Measurements from ENCODE around the gene LAYN. TPM values are rescaled to one million over a fixed set of nuclear protein-coding genes. Genes with fewer than 3 reads are reported as not detected.
A peak's percentile ranks its signal among the peaks of the same experiment; 100 is the strongest.

Gene LAYN
- polyA plus RNA-seq, 1 experiment: 302 TPM

- POLR2A ChIA-PET: no interaction called here
- Histone ChIP-seq H3K36me3 (ENCODE audit: control insufficient read depth, insufficient read depth, low read length) (no peaks in the 10 kb centered on the region), H3K4me3 (ENCODE audit: low read depth, low read length) (no peak overlapping the region), H3K27me3 (ENCODE audit: control insufficient read depth, insufficient read depth, low read length) (no peaks in the 10 kb centered on the region)
- TF ChIP-seq CTCF (IDR thresholded peaks at IDR 0.05; ENCODE audit: insufficient read depth, low read depth, low read length): no peak
- CTCF ChIA-PET: interaction anchor here (0.9 to 3.4 kb wide), 10 partner anchors 11 to 243 kb away, joined by 3 to 42 read pairs (median 6); no protein-coding TSS in a partner anchor
- no peak for DNase-seq (ENCODE audit: low read depth)
Measured at GRCh38 chr11:111598559-111598958, 58.0 kb downstream of the LAYN start.

GRCh38 chr11:111601636-111601978, 61.1 kb downstream of the LAYN start:
- Histone ChIP-seq H3K36me3 (ENCODE audit: control insufficient read depth, insufficient read depth, low read length) (no peaks in the 10 kb centered on the region), H3K27me3 (ENCODE audit: control insufficient read depth, insufficient read depth, low read length) (no peaks in the 10 kb centered on the region), H3K4me3 (ENCODE audit: low read depth, low read length) (peak overlapping the region; percentile 32)
- no peak for TF ChIP-seq CTCF (IDR thresholded peaks at IDR 0.05; ENCODE audit: insufficient read depth, low read depth, low read length)
- no peak for DNase-seq (ENCODE audit: low read depth)
- POLR2A ChIA-PET: no interaction called here
- CTCF ChIA-PET: interaction anchor here (0.6 to 4.1 kb wide), 7 partner anchors 11 to 241 kb away, joined by 3 to 41 read pairs (median 3); no protein-coding TSS in a partner anchor

GRCh38 chr11:111601979-111602864, 61.7 kb downstream of the LAYN start, which contains the start of gene SIK2:
Gene SIK2 (plus strand): TSS chr11:111602449. CDS start chr11:111602564, 115 bp downstream.
- Histone ChIP-seq H3K36me3 (ENCODE audit: control insufficient read depth, insufficient read depth, low read length) (no peaks in the 10 kb centered on the region), H3K27me3 (ENCODE audit: control insufficient read depth, insufficient read depth, low read length) (no peaks in the 10 kb centered on the region), H3K4me3 (ENCODE audit: low read depth, low read length) (peak within 1 kb of the TSS; percentile 99)
- CTCF ChIA-PET: interaction anchor here (0.5 to 4.1 kb wide), 14 partner anchors 11 to 240 kb away, joined by 3 to 41 read pairs (median 3); partner anchors contain the start of gene PPP2R1B
- POLR2A ChIA-PET: no interaction called here
- peak; percentile 92 for TF ChIP-seq CTCF (IDR thresholded peaks at IDR 0.05; ENCODE audit: insufficient read depth, low read depth, low read length)
- peak; percentile 59 for DNase-seq (ENCODE audit: low read depth)

- no peak for DNase-seq (ENCODE audit: low read depth)
- CTCF ChIA-PET: interaction anchor here (0.5 to 4.1 kb wide), 12 partner anchors 10 to 239 kb away, joined by 3 to 41 read pairs (median 3); partner anchors contain the start of gene PPP2R1B
- H3K4me3 ChIP-seq (ENCODE audit: low read depth, low read length): peak overlapping the region; percentile 99
- TF ChIP-seq CTCF (IDR thresholded peaks at IDR 0.05; ENCODE audit: insufficient read depth, low read depth, low read length): no peak
- POLR2A ChIA-PET: no interaction called here
- H3K36me3 ChIP-seq (ENCODE audit: control insufficient read depth, insufficient read depth, low read length): no peaks in the 10 kb centered on the region
- H3K27me3 ChIP-seq (ENCODE audit: control insufficient read depth, insufficient read depth, low read length): no peaks in the 10 kb centered on the region
Measured at GRCh38 chr11:111602865-111603610, 62.5 kb downstream of the LAYN start.
